ENCODE measurements around the gene SETDB1. TPM values are rescaled to one million over a fixed set of nuclear protein-coding genes. Genes with fewer than 3 reads are reported as not detected.
A peak's percentile ranks its signal among the peaks of the same experiment; 100 is the strongest.

The SETDB1 gene
- total and polyA plus RNA-seq, 2 of the 13 experiments (the other 11 are each of a cell fraction or from before 2014, with no cell fraction given): 33.1 to 34.6 TPM

GRCh38 chr1:151012684-151013471 is 86.7 kb downstream of the SETDB1 start (continued):
- TF ChIP-seq, protein P1, sequence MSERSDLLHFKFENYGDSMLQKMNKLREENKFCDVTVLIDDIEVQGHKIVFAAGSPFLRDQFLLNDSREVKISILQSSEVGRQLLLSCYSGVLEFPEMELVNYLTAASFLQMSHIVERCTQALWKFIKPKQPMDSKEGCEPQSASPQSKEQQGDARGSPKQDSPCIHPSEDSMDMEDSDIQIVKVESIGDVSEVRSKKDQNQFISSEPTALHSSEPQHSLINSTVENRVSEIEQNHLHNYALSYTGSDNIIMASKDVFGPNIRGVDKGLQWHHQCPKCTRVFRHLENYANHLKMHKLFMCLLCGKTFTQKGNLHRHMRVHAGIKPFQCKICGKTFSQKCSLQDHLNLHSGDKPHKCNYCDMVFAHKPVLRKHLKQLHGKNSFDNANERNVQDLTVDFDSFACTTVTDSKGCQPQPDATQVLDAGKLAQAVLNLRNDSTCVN (CRISPR knock-in tag; IDR thresholded peaks at IDR 0.05; ENCODE audit: borderline replicate concordance): no peak; the same call in 1 of the 2 replicates
- TF ChIP-seq HOXA5 (CRISPR knock-in tag; IDR thresholded peaks at IDR 0.05) (peak; percentile 76; the same call in 1 of the 2 replicates), AKAP8 (CRISPR knock-in tag; IDR thresholded peaks at IDR 0.05) (no peak), ELF4 (CRISPR knock-in tag; IDR thresholded peaks at IDR 0.05; ENCODE audit: borderline replicate concordance) (no peak), TFE3 (CRISPR knock-in tag; IDR thresholded peaks at IDR 0.05) (peak; percentile 20; the same call in 1 of the 2 replicates), ZNF761 (CRISPR knock-in tag; conservative IDR thresholded peaks at IDR 0.05) (no peak), ZNF644 (CRISPR knock-in tag; IDR thresholded peaks at IDR 0.05; ENCODE audit: low read depth) (peak; percentile 46; the same call in 1 of the 2 replicates), YEATS2 (CRISPR knock-in tag; IDR thresholded peaks at IDR 0.05; ENCODE audit: borderline replicate concordance) (peak; percentile 18; the same call in 1 of the 2 replicates), KDM1A (CRISPR knock-in tag; IDR thresholded peaks at IDR 0.05) (peak; percentile 75; the same call in 1 of the 2 replicates), ZNF460 (CRISPR knock-in tag; IDR thresholded peaks at IDR 0.05; ENCODE audit: borderline replicate concordance) (peak; percentile 99), ZNF782 (CRISPR knock-in tag; IDR thresholded peaks at IDR 0.05; ENCODE audit: borderline replicate concordance) (no peak), PAWR (CRISPR knock-in tag; IDR thresholded peaks at IDR 0.05; ENCODE audit: borderline replicate concordance) (no peak), PTBP1 (IDR thresholded peaks at IDR 0.05; ENCODE audit: low read depth, low read length, poor library complexity, severe bottlenecking) (no peak), SMAD9 (CRISPR knock-in tag; IDR thresholded peaks at IDR 0.05) (no peak)
- TF ChIP-seq, protein P2, sequence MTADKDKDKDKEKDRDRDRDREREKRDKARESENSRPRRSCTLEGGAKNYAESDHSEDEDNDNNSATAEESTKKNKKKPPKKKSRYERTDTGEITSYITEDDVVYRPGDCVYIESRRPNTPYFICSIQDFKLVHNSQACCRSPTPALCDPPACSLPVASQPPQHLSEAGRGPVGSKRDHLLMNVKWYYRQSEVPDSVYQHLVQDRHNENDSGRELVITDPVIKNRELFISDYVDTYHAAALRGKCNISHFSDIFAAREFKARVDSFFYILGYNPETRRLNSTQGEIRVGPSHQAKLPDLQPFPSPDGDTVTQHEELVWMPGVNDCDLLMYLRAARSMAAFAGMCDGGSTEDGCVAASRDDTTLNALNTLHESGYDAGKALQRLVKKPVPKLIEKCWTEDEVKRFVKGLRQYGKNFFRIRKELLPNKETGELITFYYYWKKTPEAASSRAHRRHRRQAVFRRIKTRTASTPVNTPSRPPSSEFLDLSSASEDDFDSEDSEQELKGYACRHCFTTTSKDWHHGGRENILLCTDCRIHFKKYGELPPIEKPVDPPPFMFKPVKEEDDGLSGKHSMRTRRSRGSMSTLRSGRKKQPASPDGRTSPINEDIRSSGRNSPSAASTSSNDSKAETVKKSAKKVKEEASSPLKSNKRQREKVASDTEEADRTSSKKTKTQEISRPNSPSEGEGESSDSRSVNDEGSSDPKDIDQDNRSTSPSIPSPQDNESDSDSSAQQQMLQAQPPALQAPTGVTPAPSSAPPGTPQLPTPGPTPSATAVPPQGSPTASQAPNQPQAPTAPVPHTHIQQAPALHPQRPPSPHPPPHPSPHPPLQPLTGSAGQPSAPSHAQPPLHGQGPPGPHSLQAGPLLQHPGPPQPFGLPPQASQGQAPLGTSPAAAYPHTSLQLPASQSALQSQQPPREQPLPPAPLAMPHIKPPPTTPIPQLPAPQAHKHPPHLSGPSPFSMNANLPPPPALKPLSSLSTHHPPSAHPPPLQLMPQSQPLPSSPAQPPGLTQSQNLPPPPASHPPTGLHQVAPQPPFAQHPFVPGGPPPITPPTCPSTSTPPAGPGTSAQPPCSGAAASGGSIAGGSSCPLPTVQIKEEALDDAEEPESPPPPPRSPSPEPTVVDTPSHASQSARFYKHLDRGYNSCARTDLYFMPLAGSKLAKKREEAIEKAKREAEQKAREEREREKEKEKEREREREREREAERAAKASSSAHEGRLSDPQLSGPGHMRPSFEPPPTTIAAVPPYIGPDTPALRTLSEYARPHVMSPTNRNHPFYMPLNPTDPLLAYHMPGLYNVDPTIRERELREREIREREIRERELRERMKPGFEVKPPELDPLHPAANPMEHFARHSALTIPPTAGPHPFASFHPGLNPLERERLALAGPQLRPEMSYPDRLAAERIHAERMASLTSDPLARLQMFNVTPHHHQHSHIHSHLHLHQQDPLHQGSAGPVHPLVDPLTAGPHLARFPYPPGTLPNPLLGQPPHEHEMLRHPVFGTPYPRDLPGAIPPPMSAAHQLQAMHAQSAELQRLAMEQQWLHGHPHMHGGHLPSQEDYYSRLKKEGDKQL (CRISPR knock-in tag; IDR thresholded peaks at IDR 0.05; ENCODE audit: low read depth): no peak; the same call in 1 of the 2 replicates
- TF ChIP-seq, protein P3, sequence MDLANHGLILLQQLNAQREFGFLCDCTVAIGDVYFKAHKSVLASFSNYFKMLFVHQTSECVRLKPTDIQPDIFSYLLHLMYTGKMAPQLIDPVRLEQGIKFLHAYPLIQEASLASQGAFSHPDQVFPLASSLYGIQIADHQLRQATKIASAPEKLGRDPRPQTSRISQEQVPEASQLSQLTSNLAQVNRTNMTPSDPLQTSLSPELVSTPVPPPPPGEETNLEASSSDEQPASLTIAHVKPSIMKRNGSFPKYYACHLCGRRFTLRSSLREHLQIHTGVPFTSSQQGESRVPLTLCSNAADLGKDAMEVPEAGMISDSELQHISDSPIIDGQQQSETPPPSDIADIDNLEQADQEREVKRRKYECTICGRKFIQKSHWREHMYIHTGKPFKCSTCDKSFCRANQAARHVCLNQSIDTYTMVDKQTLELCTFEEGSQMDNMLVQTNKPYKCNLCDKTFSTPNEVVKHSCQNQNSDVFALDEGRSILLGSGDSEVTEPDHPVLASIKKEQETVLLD (CRISPR knock-in tag; IDR thresholded peaks at IDR 0.05; ENCODE audit: low read depth): no peak
- TF ChIP-seq, protein P4, sequence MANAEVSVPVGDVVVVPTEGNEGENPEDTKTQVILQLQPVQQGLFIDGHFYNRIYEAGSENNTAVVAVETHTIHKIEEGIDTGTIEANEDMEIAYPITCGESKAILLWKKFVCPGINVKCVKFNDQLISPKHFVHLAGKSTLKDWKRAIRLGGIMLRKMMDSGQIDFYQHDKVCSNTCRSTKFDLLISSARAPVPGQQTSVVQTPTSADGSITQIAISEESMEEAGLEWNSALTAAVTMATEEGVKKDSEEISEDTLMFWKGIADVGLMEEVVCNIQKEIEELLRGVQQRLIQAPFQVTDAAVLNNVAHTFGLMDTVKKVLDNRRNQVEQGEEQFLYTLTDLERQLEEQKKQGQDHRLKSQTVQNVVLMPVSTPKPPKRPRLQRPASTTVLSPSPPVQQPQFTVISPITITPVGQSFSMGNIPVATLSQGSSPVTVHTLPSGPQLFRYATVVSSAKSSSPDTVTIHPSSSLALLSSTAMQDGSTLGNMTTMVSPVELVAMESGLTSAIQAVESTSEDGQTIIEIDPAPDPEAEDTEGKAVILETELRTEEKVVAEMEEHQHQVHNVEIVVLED (CRISPR knock-in tag; IDR thresholded peaks at IDR 0.05; ENCODE audit: borderline replicate concordance): peak; percentile 68; the same call in 1 of the 2 replicates
